Testis (tissue), 3 donors: ENCODE measurements around the gene KRT72. TPM values are rescaled to one million over a fixed set of nuclear protein-coding genes. Genes with fewer than 3 reads are reported as not detected.

Experiments used
- DNase-seq: peaks from one replicate; pipeline ENCODE4 v3.0.0-alpha.2; 2019
- H3K27ac ChIP-seq, 2 donors: fragments of 200-600 bp; sonication (generic); one replicate each; pipeline ENCODE4 v1.5.1; 2019
- H3K27me3 ChIP-seq: fragments of 200-600 bp; sonication (generic); one replicate; pipeline ENCODE4 v1.5.1; 2019
- H3K36me3 ChIP-seq: fragments of 200-600 bp; sonication (generic); one replicate; pipeline ENCODE4 v1.5.1; 2017; ENCODE audit warnings: low read depth; ENCODE audit errors: missing control alignments
- H3K4me1 ChIP-seq: fragments of 200-600 bp; sonication (generic); one replicate; pipeline ENCODE4 v1.5.1; 2019
- H3K4me3 ChIP-seq, 2 donors: fragments of 200-600 bp; sonication (generic); one replicate each; pipeline ENCODE4 v1.5.1; 2017 to 2019
- H3K9me3 ChIP-seq: fragments of 200-600 bp; sonication (generic); one replicate; pipeline ENCODE4 v1.5.1; 2017
- CTCF ChIP-seq, 3 experiments: fragments of 450-650 bp in 2 of 3; fragments of 200-600 bp in 1 of 3; sonication (generic) in 1 of 3; IDR thresholded peaks; one replicate each; pipeline ENCODE4 v1.5.1; 2016 to 2019; ENCODE audit warnings: antibody characterized with exemption in 3 of 3, mild to moderate bottlenecking in 2 of 3, moderate library complexity in 1 of 3
- POLR2A ChIP-seq: fragments of 450-650 bp; IDR thresholded peaks from one replicate; pipeline ENCODE4 v1.6.1; 2017; ENCODE audit warnings: antibody characterized with exemption, mild to moderate bottlenecking, moderate library complexity
- WGBS, 2 donors: methylation state at CpG; one replicate each; pipeline ENCODE4 v1.1.5; 2018; 5-methylcytosine and 5-hydroxymethylcytosine counted together
- intact Hi-C: fragments of 100-400 bp; cut with DNase I; formaldehyde crosslinking; loops from one replicate; pipeline ENCODE4 v1.15.1; 2023; ENCODE audit warnings: low total_unique reads
- polyA plus RNA-seq: library from polyadenylated mRNA; stranded (reverse); fragments of 350-450 nt; fragmentation: Illumina TruSeq; extraction: RNeasy Lipid Tissue Mini Kit (QIAGEN cat#74804); gene quantifications from one replicate; pipeline ENCODE4 v1.2.3, GENCODE V29; 2014; ENCODE audit warnings: low read depth, low replicate concordance; ENCODE audit not compliant: insufficient read depth
- total RNA-seq, 2 donors: library from RNA; depleted of rRNA; stranded (reverse); fragments of >200 nt; gene quantifications; one replicate each; pipeline ENCODE4 v1.2.3, GENCODE V29; 2016

The KRT72 gene
- total and polyA plus RNA-seq, 3 donors from 2014 or later, result 11.7 to 85.0 (median 16.5) TPM

GRCh38 chr12:52643233-52644077, 42.2 kb upstream of the KRT72 start:
- Histone ChIP-seq H3K9me3 (no peaks in the 10 kb centered on the region), H3K4me1 (no peaks in the 10 kb centered on the region), H3K36me3 (no peaks in the 10 kb centered on the region), H3K27me3 (no peaks in the 10 kb centered on the region), H3K4me3 (no peak overlapping the region), H3K27ac (no peak overlapping the region)
- TF ChIP-seq CTCF (IDR thresholded peaks at IDR 0.05) (no peak), POLR2A (no peak)
- intact Hi-C loops, result no loop called here
- DNase-seq, result no peak
- whole genome bisulfite sequencing, 2 donors, result 84 to 97% methylated on average over 7 to 10 of the region's 10 CpGs

- Histone ChIP-seq H3K4me3 (no peak overlapping the region), H3K4me1 (no peaks in the 10 kb centered on the region), H3K9me3 (no peaks in the 10 kb centered on the region), H3K27ac (no peak overlapping the region), H3K27me3 (no peaks in the 10 kb centered on the region), H3K36me3 (no peaks in the 10 kb centered on the region)
- intact Hi-C loops, result no loop called here
- WGBS, 2 donors, result 64 to 74% methylated on average over 4 of the region's 4 CpGs
- no peak for DNase-seq
- TF ChIP-seq CTCF (IDR thresholded peaks at IDR 0.05) (no peak), POLR2A (no peak)
Observed at GRCh38 chr12:52641468-52641867, 40.2 kb upstream of the KRT72 start.

- intact Hi-C loops, result no loop called here
- peak; percentile 6 for DNase-seq
- Histone ChIP-seq H3K9me3 (no peaks in the 10 kb centered on the region), H3K36me3 (no peaks in the 10 kb centered on the region), H3K4me1 (peaks cover 3% of the 10 kb centered on the region), H3K4me3 (no peak overlapping the region), H3K27me3 (no peaks in the 10 kb centered on the region), H3K27ac (no peak overlapping the region)
- TF ChIP-seq CTCF (IDR thresholded peaks at IDR 0.05), result no peak
- 31 to 66% methylated on average over 4 of the region's 4 CpGs for WGBS, 2 donors
Observed at GRCh38 chr12:52637299-52637698, 36.0 kb upstream of the KRT72 start.

- no peaks in the 10 kb centered on the region for H3K27me3 ChIP-seq
- H3K4me3 ChIP-seq, result no peak overlapping the region
- no peaks in the 10 kb centered on the region for H3K36me3 ChIP-seq
- DNase-seq, result no peak
- H3K9me3 ChIP-seq, result no peaks in the 10 kb centered on the region
- no peak overlapping the region for H3K27ac ChIP-seq
- intact Hi-C loops, result no loop called here
- no peak for TF ChIP-seq POLR2A
- WGBS, 2 donors, result 64 to 70% methylated on average over 5 of the region's 5 CpGs
- peaks cover 3% of the 10 kb centered on the region for H3K4me1 ChIP-seq
Observed at GRCh38 chr12:52636592-52637258, 35.5 kb upstream of the KRT72 start.

GRCh38 chr12:52636189-52636588, 34.9 kb upstream of the KRT72 start:
- no peak for DNase-seq
- peaks cover 3% of the 10 kb centered on the region for H3K4me1 ChIP-seq
- no peak overlapping the region for H3K4me3 ChIP-seq
- H3K36me3 ChIP-seq, result no peaks in the 10 kb centered on the region
- no peaks in the 10 kb centered on the region for H3K9me3 ChIP-seq
- TF ChIP-seq POLR2A, result no peak
- intact Hi-C loops, result no loop called here
- 78 to 87% methylated on average over 6 of the region's 6 CpGs for WGBS, 2 donors
- H3K27me3 ChIP-seq, result no peaks in the 10 kb centered on the region
- no peak overlapping the region for H3K27ac ChIP-seq
